Hematopoietic multipotent progenitor cell treated with erythropoietin and hydrocortisone succinate and interleukin-3 and kit ligand, for 4 days (in vitro differentiated cells): ENCODE results near the gene SH3TC1.
A peak's percentile ranks its signal among the peaks of the same experiment; 100 is the strongest.

ENCODE experiments used
- DNase-seq: peaks from one replicate; pipeline ENCODE4 v3.0.0-alpha.2; 2015

SH3TC1 gene

DNA sequence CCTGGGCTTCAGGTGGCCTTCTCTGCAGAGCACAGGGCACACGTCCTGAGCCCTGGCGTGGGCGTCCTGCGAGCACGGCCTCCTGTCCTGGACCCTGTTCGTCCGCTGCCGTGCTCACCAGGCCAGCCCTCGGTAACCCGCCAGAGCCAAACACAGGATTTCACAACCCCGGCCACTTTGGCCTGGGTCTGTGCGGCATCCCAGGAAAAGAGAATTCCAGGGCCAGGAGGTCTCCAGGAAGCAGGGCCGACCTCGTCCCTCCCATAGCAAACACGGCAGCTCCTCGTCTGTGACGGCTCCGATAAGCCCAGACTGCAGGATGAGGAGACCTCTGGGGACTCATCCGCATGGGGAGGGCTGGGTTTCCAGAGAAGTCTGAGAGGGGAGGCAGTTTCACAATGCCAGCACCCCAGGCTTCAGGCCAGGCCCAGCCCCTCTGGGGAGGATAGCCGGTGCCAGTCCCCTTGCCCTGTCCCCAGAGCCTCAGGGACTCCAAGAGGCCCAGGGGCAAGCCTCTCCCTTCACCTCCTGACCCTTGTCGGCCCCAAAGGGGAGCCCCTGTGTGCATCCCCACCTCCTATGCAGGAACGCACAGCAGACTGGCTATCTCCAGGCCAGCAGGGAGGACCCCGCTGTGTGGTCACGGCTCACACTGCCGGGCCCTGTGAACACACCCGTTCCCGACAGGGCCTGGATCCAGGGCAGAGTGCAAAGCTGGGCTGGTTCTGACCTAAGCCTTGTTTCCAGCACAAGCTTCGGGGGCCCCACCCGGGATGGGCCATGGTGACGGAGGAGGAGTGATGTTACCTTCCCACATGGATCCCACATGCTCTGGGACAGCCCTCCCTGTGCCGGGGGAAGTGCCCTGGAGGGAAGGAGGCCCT lies 48.2 kb downstream of the SH3TC1 start:
- no peak for DNase-seq

DNA sequence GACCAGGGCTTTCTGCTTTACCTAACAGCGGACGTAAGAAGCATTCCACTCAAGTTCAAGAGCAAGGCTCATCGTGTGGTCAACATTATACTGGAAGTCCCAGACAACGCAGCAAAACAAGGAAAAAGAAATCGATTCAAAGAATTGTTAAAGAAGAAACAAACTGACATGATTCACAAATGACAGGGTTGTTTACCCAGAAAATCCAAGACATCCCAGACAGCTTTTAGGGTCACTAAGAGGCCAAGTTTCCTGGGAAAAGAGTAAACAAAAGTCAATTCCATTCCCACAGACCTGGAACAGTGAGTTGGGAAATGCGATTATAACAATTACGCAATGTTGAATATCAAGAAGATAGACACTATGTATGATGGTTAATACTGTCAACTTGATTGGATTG lies 49.0 kb downstream of the SH3TC1 start:
- DNase-seq: no peak

DNA sequence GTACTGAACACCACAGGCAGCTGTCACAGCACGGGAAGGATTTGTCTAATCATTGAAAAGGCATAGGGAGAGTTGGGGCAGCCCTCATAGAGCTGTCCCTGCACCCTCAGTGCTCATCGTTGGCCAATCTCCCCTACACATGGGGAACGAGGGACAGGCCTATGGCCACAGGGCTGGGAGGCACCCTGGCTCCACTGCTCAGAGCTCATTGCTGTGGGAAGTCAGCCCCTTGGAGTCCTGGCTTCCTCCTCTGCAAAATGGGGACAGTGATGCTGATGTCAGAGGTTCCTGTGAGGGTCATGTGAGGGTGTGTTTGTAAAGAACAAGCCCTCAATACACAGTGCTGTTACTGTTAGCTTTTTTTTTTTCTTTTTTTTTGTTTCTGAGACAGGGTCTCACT lies 51.1 kb downstream of the SH3TC1 start:
- no peak for DNase-seq

DNA sequence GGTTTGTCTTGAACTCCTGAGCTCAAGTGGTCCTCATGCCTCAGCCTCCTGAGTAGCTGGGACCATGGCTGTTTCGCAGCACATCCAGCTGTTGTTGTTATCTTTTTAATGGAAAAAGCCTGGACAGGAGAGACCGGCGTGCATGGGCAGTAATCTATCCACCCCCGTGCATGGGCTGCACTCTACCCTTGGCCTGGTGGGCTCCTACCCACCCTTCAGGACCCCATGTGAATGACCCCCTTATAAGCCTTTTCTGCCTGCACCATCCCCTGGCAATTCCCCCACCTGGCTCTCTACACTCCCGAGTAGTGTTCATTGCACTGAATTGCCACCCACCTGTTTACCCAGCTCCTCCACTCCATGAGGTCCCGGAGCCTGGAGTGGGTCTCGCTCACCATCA lies 51.5 kb downstream of the SH3TC1 start:
- DNase-seq: no peak

DNA sequence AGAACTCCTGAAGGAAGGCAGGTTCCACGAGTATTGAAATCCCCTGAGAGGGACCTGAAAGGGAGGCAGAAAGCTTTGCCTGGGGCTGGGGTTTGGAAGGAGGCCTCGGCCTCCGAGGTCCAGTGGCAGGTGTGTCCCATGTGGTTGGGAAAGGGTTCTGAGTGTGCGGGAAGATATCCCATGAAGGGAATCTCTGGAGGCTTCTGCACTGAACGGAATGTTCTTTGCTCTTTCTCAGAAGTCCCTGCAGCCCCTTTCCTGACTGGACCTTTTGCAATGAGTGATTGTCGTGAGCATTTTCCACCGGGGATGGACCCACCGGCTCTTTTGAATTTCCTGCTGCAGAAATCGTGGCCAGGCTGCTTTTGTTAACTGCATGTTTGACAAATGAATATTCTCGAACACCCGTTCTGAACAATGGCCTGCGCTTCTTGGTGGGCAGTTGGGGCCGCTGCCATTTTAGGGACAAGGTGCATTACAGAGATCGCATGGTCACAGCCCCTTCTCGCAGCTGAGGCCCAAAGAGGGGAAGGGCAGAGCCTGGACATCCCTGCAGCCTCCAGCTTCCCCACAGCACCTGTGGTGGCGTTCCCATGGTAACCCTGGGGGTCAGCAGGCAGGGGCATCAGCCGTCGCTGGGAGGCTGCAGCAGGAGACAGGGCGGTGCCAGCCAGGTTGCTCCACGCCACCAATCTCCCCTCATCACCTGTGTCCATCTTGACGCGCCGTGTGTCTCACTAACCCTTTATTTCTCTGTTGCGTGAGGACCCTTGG lies 52.2 kb downstream of the SH3TC1 start:
- DNase-seq: no peak

DNA sequence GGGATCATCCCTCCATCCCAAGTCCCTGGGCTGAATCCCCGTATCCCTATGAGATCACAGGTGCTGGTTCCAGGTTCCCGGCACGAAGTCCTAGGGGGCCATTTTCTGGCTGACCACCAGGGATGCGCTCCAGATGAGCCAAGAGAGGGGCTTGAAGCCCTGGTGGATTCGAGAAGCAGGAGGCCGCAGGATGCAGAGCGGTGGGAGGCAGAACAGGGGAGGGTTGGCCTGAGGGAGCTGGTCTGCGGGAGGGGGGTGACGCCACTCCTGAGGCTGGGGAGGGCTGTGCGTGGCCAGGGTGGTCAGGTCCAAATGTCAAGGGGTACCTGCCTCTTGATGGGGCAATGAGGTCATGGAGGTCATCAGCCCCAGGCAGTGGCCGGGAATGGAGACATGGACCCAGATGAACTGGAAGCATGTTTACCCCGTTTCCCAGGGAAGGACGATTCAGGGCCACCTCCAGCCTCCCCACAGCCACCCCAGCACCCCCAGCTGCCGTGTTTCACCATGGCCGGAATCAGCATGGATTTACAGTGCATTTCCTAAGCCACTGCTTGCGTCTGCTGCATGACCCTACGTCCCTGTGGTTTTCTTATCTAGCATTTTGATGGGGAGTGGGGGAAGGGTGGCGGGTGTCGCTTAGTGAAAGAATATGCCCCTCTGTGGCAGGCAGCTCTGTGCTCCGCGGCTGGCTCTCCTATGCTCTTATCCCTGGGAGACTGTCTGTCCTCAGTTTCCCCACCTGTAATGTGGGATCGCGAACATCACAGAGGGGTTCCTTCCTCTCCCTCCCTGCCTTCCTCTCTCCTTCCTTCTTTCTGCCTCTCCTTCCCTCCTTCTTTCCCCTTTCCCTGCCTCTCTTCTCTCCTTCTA lies 53.4 kb downstream of the SH3TC1 start:
- DNase-seq: peak; percentile 88

DNA sequence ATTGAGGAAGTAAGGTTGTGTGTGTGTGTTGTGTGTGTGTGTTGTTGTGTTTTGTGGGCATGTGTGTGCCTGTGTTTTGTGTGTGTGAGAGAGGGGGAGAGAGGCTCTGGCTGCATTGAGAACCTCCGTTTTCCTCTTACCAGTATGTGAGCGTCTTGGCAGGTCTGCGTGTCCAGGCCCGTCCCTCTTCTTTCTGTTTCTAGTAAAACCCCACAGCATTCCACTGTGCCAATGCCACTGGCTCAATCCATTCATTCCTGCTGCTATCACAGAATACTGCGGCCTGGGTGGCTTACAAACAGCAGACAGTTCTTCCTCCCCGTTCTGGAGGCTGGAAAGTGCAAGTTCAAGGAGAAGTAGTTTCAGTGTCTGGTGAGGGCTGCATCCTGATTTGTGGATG lies 55.0 kb downstream of the SH3TC1 start:
- no peak for DNase-seq

DNA sequence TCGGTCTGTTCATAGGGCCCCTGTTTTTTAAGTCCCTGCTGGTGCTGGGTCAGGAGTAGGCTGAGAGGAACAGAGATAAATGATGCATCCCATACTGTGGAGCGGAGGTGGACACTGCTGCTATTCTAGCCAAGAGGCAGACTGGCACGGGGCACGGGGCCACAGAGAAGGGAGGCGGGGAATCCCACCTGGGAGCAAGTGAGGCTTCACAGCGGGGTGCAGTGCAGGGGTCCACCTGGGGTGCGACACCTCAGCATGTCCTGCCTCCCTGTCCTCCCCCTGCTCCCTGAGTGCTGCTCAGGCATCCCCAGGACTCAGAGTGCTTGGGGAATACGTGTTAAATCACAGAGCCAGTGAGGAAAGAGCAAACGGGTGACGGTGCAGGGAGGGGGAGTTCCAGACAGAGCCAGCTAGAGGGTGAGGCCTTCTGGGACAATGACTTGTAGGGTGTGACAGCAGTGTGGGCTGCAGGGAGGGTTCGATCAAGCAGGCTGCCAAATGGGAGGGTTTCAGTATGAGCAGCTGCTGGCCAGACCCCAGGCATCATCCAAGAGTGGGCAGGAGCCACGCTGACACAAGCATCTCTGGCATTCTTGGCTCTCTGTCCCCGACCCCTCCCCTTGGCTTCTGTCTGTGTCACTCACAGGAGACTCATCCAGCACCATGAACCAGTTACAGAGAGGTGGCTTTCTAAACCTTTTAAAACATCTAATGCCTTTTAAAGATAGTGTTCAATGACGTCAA lies 56.8 kb downstream of the SH3TC1 start:
- no peak for DNase-seq

DNA sequence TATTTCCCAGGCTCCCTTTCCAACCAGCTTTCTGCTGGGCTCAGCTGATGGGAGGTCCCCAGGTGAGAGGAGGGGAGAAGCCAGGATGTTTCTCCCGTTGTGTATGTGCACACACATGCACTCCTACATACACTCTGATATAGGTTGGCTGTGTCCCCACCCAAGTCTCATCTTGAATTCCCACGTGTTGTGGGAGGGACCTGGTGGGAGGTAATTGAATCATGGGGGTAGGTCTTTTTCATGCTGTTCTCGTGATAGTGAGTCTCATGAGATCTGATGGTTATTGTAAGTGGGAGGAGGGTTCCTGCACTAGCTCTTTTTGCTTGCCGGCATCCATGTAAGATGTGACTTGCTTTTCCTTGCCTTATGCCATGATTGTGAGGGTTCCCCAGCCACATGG lies 58.8 kb downstream of the SH3TC1 start:
- DNase-seq: no peak

DNA sequence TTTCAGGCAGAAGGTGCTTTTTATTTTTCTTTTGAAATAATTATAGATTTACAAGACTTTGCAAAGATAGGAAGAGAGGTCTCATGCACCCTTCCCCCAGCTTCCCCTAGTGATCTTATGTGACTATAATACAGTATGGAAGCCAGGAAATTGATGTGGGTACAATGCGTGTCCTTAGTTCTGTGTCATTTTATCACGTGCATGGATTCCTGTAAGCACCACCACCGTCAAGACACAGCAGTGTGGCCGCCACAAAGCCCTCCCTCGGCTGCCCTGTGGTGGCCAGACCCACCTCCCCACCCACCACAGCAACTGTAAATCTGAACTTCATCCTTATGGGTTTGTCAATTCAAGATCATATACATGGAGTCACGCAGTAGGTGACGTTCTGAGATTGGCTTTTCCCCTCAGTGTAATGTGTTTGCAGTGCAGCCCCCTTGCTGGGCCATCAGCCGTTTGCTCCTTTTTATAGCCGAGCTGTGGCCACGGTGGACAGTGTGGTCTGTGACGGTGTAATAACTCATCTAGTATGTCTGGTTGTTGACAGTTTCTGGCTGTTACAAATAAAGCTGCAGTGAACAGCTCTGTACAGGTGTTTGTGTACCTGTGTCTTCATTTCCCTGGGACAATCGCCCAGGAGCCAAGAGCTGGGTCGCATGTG lies 59.6 kb downstream of the SH3TC1 start:
- peak; percentile 31 for DNase-seq

DNA sequence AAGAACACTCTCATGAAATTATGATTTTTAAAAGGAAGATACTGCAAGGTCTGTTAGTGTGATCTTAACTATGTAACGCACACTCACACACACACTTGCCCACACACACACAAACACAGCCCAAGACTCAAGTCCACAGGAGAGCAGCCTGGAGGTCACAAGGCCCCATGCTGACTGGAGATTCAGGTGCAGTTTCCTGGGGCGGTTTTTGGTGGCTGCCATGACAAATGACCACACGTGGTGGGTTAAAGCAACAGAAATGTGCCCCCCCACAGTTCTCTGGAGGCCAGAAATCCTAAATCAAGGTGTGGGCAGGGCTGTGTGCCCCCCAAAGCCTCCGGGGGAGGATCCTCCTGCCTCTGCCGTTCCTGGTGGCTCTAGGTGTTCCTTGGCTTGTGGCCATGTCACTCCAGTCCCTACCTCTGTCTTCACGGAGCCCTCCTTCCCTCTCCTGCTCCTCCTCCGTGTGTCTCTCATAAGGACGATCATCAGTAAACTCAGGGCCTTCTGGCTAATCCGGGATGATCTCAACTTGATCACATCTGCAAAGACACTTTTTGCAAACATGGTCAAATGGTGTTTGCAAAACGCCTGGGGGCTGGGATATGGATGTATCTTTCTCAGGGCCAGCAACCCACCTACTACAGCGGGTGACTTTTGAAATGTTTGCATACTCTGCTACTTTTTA lies 60.8 kb downstream of the SH3TC1 start:
- no peak for DNase-seq

DNA sequence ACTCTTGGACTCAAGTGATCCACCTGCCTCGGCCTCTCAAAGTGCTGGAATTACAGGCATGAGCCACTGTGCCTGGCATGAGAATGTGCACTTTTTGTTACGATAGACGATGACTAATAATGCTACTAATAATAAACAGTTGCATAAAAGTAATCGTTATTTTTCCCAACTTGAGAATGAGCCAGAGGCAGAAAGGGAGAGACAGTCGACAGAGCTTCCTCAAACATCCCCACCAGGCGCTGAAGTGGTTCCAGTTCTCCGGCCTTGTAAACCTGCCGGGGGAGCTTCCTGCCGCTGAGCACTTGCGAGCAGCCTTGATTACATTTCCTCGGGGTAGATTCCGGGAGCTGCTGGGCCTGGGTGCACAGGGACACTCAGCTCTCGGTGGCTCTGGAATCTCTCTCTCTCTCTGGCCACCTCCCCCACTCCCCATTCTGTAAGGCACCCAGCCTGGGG lies 61.6 kb downstream of the SH3TC1 start:
- no peak for DNase-seq

DNA sequence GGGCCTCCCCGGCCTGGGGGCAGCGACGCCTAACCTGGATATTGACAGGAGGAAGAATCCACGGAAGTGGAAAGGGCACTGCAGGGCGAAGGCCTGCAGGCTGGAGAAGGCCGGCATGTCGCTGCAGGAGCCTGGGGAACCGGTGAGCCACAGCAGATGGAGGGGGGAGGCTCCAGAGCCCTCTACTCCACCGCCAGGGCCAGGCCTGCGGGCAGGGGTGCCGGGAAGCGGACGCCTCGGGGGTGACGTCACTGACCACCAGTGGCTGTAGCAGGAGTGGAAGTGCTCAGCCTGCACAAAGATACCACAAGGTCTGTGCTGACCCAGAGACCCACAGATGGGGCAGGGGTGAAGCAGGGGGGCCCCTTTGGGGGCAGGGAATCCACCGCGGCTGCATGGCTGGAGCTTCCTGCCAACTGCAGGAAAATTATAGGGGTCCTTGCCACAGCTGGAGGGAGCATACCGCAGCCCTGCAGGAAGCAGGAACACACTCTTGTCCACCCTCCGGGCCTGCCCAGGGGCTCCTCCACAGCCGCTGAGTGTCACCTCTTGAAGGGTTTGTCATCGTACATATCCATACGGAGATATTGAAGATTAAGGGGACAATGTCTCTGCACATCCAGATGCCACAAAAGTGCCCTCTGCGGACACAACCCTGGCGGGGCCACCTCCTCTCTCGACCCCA lies 62.9 kb downstream of the SH3TC1 start:
- peak; percentile 71 for DNase-seq

DNA sequence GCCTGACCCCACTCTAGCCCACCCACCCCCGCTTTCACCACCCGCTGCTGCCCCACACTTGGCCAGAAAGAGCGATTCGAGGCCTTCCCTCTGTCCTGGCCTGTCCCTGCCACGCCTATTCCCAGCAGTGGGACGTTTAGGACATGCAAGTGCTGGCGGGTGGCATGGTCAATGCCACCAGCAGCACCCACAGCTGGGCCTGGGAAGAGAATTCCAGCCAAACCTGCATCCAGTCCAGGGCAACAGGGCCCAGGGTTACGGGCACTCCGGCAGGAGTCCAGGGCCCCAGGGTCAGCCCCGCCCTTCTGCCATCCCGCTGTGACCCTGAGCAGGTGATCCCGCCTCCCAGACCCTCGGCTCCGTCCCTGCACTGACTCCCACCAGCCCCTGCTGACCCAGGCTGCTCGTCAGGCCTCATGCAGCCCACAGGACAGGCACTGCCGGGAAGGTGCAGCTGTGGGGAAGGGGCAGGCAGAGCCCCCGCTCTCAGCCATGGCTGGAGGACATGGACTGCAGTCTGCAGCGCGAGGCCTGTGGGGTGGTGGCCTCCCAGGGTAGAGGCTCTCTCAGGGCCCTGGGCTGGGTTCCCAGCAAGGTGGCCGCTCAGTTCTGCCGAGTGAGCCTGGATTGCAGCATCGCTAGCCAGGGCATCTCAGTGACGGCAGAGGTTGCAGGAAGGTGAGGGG lies 63.7 kb downstream of the SH3TC1 start:
- DNase-seq: no peak

DNA sequence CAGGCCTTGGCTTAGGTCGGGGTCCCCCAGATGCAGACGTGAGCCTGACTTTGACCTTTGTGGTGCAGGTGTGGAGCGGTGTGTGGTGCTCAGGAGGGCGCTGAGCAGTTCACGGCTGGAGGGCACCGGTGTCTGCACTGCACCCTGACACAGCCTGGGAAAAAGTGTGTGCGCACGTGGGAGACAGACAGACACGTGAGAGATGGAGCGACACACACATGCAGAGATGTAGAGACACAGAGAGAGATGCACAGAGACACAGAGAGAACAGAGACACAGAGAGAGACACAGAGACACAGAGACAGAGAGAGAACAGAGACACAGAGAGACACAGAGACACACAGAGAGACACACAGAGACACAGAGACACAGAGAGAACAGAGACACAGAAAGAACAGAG lies 64.3 kb downstream of the SH3TC1 start:
- no peak for DNase-seq

DNA sequence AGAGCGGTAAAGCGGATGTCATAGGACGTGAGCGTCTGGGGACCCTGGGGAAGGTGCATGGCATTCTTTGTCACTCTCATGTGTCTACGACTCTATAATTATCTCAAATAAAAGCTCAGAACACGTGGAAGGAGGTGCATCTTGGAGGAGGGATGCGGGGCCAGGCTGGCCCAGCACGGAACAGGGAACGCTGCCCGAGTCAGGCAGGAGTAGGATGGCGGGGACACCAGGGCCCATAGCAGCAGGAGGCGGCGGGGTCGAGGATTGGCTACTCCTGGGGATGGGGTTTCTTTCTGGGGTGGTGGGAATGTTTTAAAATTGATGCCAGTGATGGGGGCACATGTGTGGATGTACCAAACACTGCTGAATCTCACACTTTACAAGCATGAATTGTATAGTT lies 65.0 kb downstream of the SH3TC1 start:
- DNase-seq: no peak

DNA sequence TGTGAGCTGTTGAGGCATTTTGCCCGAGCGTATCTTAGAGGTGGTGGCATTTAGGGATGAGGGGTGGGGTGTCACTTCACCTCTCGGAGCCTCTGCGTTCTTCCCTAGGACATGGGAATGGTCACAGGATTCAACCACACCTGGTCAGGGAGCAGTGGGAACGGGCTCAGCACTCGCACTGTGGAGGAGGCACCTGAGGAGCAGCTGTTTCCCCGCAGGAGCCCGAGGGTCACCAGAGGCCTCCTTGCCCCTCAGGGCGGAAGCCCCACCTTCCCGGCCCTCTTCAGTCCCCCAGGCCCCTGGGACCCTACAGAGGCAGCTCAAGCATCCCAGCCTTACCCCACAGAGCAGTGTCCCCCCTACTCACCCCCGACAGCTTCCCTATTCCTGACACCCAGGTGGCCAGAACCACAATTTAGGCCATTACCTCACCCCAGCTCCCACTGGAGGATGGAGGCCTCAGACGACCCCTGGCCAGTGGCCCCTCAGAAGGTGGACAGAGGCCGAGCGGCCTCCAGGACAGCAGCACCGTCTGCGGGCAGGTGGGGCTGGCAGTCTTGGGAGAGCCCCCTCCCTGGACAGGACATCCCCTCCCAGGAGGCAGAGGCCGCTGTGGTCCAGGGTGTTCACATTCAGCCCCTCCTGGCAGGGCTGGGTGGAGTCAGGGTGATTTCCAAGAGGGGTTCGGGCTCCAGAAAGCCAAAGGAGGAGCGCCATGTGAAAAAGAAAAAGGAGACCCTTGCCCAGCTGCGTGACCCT lies 66.3 kb downstream of the SH3TC1 start:
- no peak for DNase-seq

DNA sequence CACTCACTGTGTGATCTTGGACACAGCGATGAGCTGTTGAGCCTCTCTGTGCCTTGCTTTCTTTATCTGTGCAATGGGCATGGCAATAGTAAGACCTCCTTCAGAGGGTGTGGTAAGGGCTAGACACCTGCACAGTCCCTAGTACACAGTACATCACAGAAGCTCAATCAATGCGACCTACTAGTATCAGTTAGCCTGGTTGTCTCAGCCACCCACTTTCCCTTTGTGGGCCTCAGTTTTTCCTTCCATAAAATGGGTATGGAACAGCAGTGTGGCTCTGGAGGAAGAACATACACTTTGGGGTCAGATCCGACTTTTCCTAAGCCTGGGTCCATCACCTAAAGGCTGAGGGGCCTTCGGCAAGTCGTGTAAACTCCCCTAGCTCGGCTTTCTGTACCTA lies 67.0 kb downstream of the SH3TC1 start:
- DNase-seq: no peak

DNA sequence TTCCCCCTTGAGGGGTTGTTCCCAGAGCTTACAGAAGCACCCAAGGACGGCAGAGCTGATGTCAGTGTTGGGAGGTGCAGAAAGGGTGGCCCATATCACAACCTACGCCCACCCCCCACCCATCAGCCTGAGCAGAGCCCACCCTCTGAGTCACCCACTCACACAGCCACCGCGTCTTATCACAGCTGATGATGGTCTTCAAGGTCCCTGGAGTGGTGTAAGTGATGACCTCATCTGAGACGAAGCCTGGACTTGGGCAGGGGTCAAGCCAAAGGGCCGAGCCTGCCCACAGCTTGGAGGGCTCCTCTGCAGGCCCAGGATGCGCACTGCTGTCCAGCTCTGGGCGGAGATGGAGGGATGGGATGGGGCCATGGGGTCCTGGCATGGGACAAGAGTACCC lies 67.4 kb downstream of the SH3TC1 start:
- DNase-seq: no peak
